A549 (cell line): Measurements from ENCODE around the gene HUNK. TPM values are rescaled to one million over a fixed set of nuclear protein-coding genes. Genes with fewer than 3 reads are reported as not detected.

ENCODE experiments used
- ATAC-seq, 2 experiments: fragments of 200-7000 bp in 1 of 2; fragments of >200 bp in 1 of 2; cut with Nextera tagmentation in 1 of 2; cut with Tn5 transposase in 1 of 2; 3 replicates each; pipeline versions ENCODE4 v1.8.0 to v1.9.1; 2018 to 2020; ENCODE audit warnings: mild to moderate bottlenecking in 1 of 2, moderate library complexity in 1 of 2
- CTCF ChIA-PET: fragments of 300-600 bp; sonication (Branson Sonifier 250); formaldehyde crosslinking; extraction: SDS; loops from one replicate; lab custom pipeline; 2021; ENCODE audit warnings: antibody characterized with exemption, inconsistent platforms; lab: Yijun Ruan, JAX
- POLR2A ChIA-PET: fragments of 350-600 bp; formaldehyde crosslinking; extraction: SDS; loops from one replicate; lab custom pipeline; 2021; ENCODE audit warnings: antibody characterized with exemption, inconsistent platforms; lab: Yijun Ruan, JAX
- DNase-seq, 2 experiments: peaks; one replicate each; pipeline versions ENCODE4 v3.0.0 to v3.0.0-alpha.2; 2011 to 2016; ENCODE audit warnings: low read depth in 1 of 2, low spot score in 1 of 2
- FAIRE-seq: peaks from 2 replicates; lab custom pipeline; 2011; peaks lifted over from hg19 to GRCh38; lab: Jason Lieb, UNC
- H3K27ac ChIP-seq, 2 experiments: fragments of >200 bp; sonication (Bioruptor Twin); formaldehyde crosslinking; 3 replicates each; pipeline ENCODE4 v1.5.1; 2016 to 2017
- H3K4me1 ChIP-seq: fragments of >200 bp; sonication (Bioruptor Twin); formaldehyde crosslinking; 3 replicates; pipeline ENCODE4 v1.6.1; 2016
- H3K4me2 ChIP-seq: fragments of >200 bp; sonication (Bioruptor Twin); formaldehyde crosslinking; 3 replicates; pipeline ENCODE4 v1.6.1; 2016
- H3K4me3 ChIP-seq: fragments of >200 bp; sonication (Bioruptor Twin); formaldehyde crosslinking; 3 replicates; pipeline ENCODE4 v1.5.1; 2016
- H3K9me3 ChIP-seq: fragments of >200 bp; sonication (Bioruptor Twin); formaldehyde crosslinking; 3 replicates; pipeline ENCODE4 v1.6.1; 2016
- CEBPB ChIP-seq, 2 experiments: fragments of >200 bp in 1 of 2; sonication (Bioruptor Twin) in 1 of 2; formaldehyde crosslinking in 1 of 2; IDR thresholded peaks; 2 replicates each; pipeline ENCODE4 v1.6.1; 2012 to 2016
- CTCF ChIP-seq: fragments of >200 bp; sonication (Bioruptor Twin); formaldehyde crosslinking; IDR thresholded peaks from 3 replicates; pipeline ENCODE4 v1.5.1; 2016
- E2F6 ChIP-seq: IDR thresholded peaks from 2 replicates; pipeline ENCODE4 v1.6.1; 2012; ENCODE audit warnings: low read depth, borderline replicate concordance
- EP300 ChIP-seq, 2 experiments: fragments of >200 bp; sonication (Bioruptor Twin); formaldehyde crosslinking; IDR thresholded peaks; 2 replicates in 1 of 2; 3 replicates in 1 of 2; pipeline ENCODE4 v1.6.1; 2016 to 2017
- FOXS1 ChIP-seq: fragments of 250-450 bp; sonication (Bioruptor Pico); IDR thresholded peaks from 2 replicates; pipeline ENCODE4 v1.5.0; 2020; ENCODE audit warnings: mild to moderate bottlenecking, moderate library complexity
- GATA3 ChIP-seq: IDR thresholded peaks from 2 replicates; pipeline ENCODE4 v1.6.1; 2012; ENCODE audit warnings: borderline replicate concordance
- HDAC2 ChIP-seq: fragments of 200-600 bp; sonication (generic); IDR thresholded peaks from 2 replicates; pipeline ENCODE4 v1.6.1; 2016
- HEYL ChIP-seq: fragments of 250-450 bp; sonication (Bioruptor Pico); IDR thresholded peaks from 2 replicates; pipeline ENCODE4 v1.8.0; 2021; ENCODE audit warnings: mild to moderate bottlenecking, moderate library complexity
- HMGXB4 ChIP-seq: fragments of 250-450 bp; sonication (Bioruptor Pico); IDR thresholded peaks from 2 replicates; pipeline ENCODE4 v1.5.0; 2021; ENCODE audit warnings: mild to moderate bottlenecking, moderate library complexity, borderline replicate concordance
- HOXA7 ChIP-seq: fragments of 250-450 bp; sonication (Bioruptor Pico); IDR thresholded peaks from 2 replicates; pipeline ENCODE4 v1.5.0; 2020; ENCODE audit warnings: mild to moderate bottlenecking, moderate library complexity
- HOXB13 ChIP-seq: fragments of 250-450 bp; sonication (Bioruptor Pico); IDR thresholded peaks from 2 replicates; pipeline ENCODE4 v1.5.0; 2020; ENCODE audit warnings: low read depth, mild to moderate bottlenecking, moderate library complexity
- KDM1A ChIP-seq: fragments of 200-600 bp; sonication (generic); IDR thresholded peaks from 2 replicates; pipeline ENCODE4 v1.6.1; 2016; ENCODE audit warnings: low read depth, mild to moderate bottlenecking
- MAFK ChIP-seq: fragments of 450-650 bp; IDR thresholded peaks from 2 replicates; pipeline ENCODE4 v1.6.1; 2014; ENCODE audit not compliant: partially characterized antibody
- PBX3 ChIP-seq: IDR thresholded peaks from 2 replicates; pipeline ENCODE4 v1.6.1; 2012
- PHF8 ChIP-seq: fragments of 200-600 bp; sonication (generic); IDR thresholded peaks from 2 replicates; pipeline ENCODE4 v1.6.1; 2016; ENCODE audit warnings: low read depth, mild to moderate bottlenecking, antibody characterized with exemption, moderate library complexity, borderline replicate concordance
- RAD21 ChIP-seq, 2 experiments: fragments of >200 bp in 1 of 2; sonication (Bioruptor Twin) in 1 of 2; formaldehyde crosslinking in 1 of 2; IDR thresholded peaks in 1 of 2; conservative IDR thresholded peaks in 1 of 2; 2 replicates in 1 of 2; 3 replicates in 1 of 2; pipeline ENCODE4 v1.6.1; 2012 to 2018; ENCODE audit warnings: inconsistent platforms in 1 of 2
- RARB ChIP-seq: fragments of 250-450 bp; sonication (Bioruptor Pico); IDR thresholded peaks from 2 replicates; pipeline ENCODE4 v1.8.0; 2021; ENCODE audit warnings: mild to moderate bottlenecking, moderate library complexity
- REST ChIP-seq: fragments of 200-600 bp; sonication (generic); IDR thresholded peaks from 2 replicates; pipeline ENCODE4 v1.6.1; 2016; ENCODE audit warnings: antibody characterized with exemption, mild to moderate bottlenecking, moderate library complexity
- RFX5 ChIP-seq: fragments of 450-650 bp; IDR thresholded peaks from 2 replicates; pipeline ENCODE4 v1.7.1; 2014; ENCODE audit warnings: antibody characterized with exemption, mild to moderate bottlenecking, moderate library complexity
- RNF2 ChIP-seq: fragments of 200-600 bp; sonication (generic); IDR thresholded peaks from 2 replicates; pipeline ENCODE4 v1.6.1; 2016; ENCODE audit warnings: low read depth, mild to moderate bottlenecking, antibody characterized with exemption, moderate library complexity, borderline replicate concordance
- TFCP2L1 ChIP-seq: fragments of 250-450 bp; sonication (Bioruptor Pico); IDR thresholded peaks from 2 replicates; pipeline ENCODE4 v1.5.0; 2021; ENCODE audit warnings: mild to moderate bottlenecking
- TP53 ChIP-seq: fragments of 250-450 bp; sonication (Bioruptor Pico); IDR thresholded peaks from 2 replicates; pipeline ENCODE4 v1.5.0; 2021; ENCODE audit warnings: mild to moderate bottlenecking, moderate library complexity
- ZC3H11A ChIP-seq: fragments of 450-650 bp; IDR thresholded peaks from 2 replicates; pipeline ENCODE4 v1.6.1; 2014; ENCODE audit warnings: antibody characterized with exemption, mild to moderate bottlenecking
- ZNF302 ChIP-seq: fragments of 250-450 bp; sonication (Bioruptor Pico); IDR thresholded peaks from 2 replicates; pipeline ENCODE4 v1.9.0; 2021; ENCODE audit warnings: inconsistent platforms, mild to moderate bottlenecking, moderate library complexity
- ZSCAN20 ChIP-seq: fragments of 250-450 bp; sonication (Bioruptor Pico); IDR thresholded peaks from 2 replicates; pipeline ENCODE4 v1.8.0; 2022; ENCODE audit warnings: mild to moderate bottlenecking, moderate library complexity
- WGBS: methylation state at CpG from one replicate; pipeline ENCODE4 v1.1.6; 2017; ENCODE audit errors: missing lambda C conversion rate; 5-methylcytosine and 5-hydroxymethylcytosine counted together
- polyA plus RNA-seq, 4 experiments: library from polyadenylated mRNA; depleted of rRNA in 3 of 4; stranded (reverse); fragments of >200 nt; fragmentation: RNase III in 1 of 4; extraction: RNeasy Plus Mini Kit Qiagen cat#74134 plus additional on column Dnase treatment in 1 of 4; gene quantifications; 2 replicates in 3 of 4; 3 replicates in 1 of 4; pipeline ENCODE4 v1.2.3, GENCODE V29; 2011 to 2017

Gene HUNK
- polyA plus RNA-seq, 2 of the 4 experiments (the other 2 are of a cell fraction): 0.44 to 0.52 TPM

- TF ChIP-seq E2F6 (no peak), RFX5 (no peak), MAFK (no peak)
These were observed 53.7 kb downstream of the HUNK start (continued) for GRCh38 chr21:31926498-31926897.

- H3K4me2 ChIP-seq: no peak overlapping the region
- H3K9me3 ChIP-seq: no peaks in the 10 kb centered on the region
- CTCF ChIA-PET: interaction anchor here (0.8 kb wide), 1 partner anchor 44 kb away, joined by 3 read pairs; no protein-coding TSS in a partner anchor
- 73% methylated on average over 13 of the region's 13 CpGs for WGBS
- TF ChIP-seq HEYL (CRISPR knock-in tag) (no peak), GATA3 (no peak), HMGXB4 (CRISPR knock-in tag) (no peak), RARB (no peak), FOXS1 (no peak), TP53 (no peak), HDAC2 (no peak), HOXB13 (no peak)
- TF ChIP-seq, all 56 proteins: peak for 0
- no peak for FAIRE-seq
- H3K4me1 ChIP-seq: no peaks in the 10 kb centered on the region
- no peak for DNase-seq
- ATAC-seq: no peak
- POLR2A ChIA-PET: no interaction called here
- H3K27ac ChIP-seq: no peak overlapping the region
- no peak overlapping the region for H3K4me3 ChIP-seq
These were observed 55.0 kb downstream of the HUNK start for GRCh38 chr21:31927689-31928353.

GRCh38 chr21:31928656-31929055 is 55.8 kb downstream of the HUNK start:
- H3K4me1 ChIP-seq: no peaks in the 10 kb centered on the region
- ATAC-seq: no peak
- H3K4me2 ChIP-seq: no peak overlapping the region
- CTCF ChIA-PET: no interaction called here
- no peak overlapping the region for H3K4me3 ChIP-seq
- FAIRE-seq: no peak
- DNase-seq: no peak
- WGBS: 57% methylated on average over 4 of the region's 4 CpGs
- POLR2A ChIA-PET: no interaction called here
- no peak for TF ChIP-seq FOXS1
- no peak for TF ChIP-seq ZNF302
- no peak for TF ChIP-seq E2F6
- no peak for TF ChIP-seq KDM1A
- no peak for TF ChIP-seq REST
- TF ChIP-seq TP53: no peak
- TF ChIP-seq RFX5: no peak
- TF ChIP-seq RNF2: no peak
- TF ChIP-seq RAD21 (conservative IDR thresholded peaks at IDR 0.05 in 1 of 2, IDR thresholded peaks at IDR 0.05 in 1 of 2): no peak
- no peak for TF ChIP-seq ZSCAN20 (CRISPR knock-in tag)
- TF ChIP-seq CEBPB (IDR thresholded peaks at IDR 0.05): no peak
- TF ChIP-seq TFCP2L1 (CRISPR knock-in tag): no peak
- no peak for TF ChIP-seq CTCF
- no peak for TF ChIP-seq PBX3
- TF ChIP-seq HOXA7 (CRISPR knock-in tag): no peak
- no peak for TF ChIP-seq PHF8
- no peak for TF ChIP-seq EP300 (IDR thresholded peaks at IDR 0.05)
- TF ChIP-seq ZC3H11A: no peak
- no peak for TF ChIP-seq GATA3
- H3K9me3 ChIP-seq: no peaks in the 10 kb centered on the region
- no peak overlapping the region for H3K27ac ChIP-seq
